H9 (cell line): ENCODE measurements around the gene GAPT. TPM values are rescaled to one million over a fixed set of nuclear protein-coding genes. Genes with fewer than 3 reads are reported as not detected.

Experiments used
- DNase-seq: peaks from one replicate; pipeline ENCODE4 v3.0.0-alpha.2; 2017
- H2AFZ ChIP-seq: one replicate; pipeline ENCODE4 v1.6.1; 2013; ENCODE audit warnings: mild to moderate bottlenecking, low read length, control low read depth, moderate library complexity
- H2AK5ac ChIP-seq: 2 replicates; pipeline ENCODE4 v1.6.1; 2013; ENCODE audit warnings: low read length, control low read depth, mixed read lengths; ENCODE audit not compliant: insufficient read length
- H2BK120ac ChIP-seq: one replicate; pipeline ENCODE4 v1.6.1; 2013; ENCODE audit warnings: low read depth, mild to moderate bottlenecking, low read length, control low read depth, inconsistent platforms; ENCODE audit not compliant: poor library complexity, severe bottlenecking
- H2BK12ac ChIP-seq: 2 replicates; pipeline ENCODE4 v1.6.1; 2013; ENCODE audit warnings: low read length, control low read depth, mixed read lengths, low read depth; ENCODE audit not compliant: insufficient read length
- H2BK15ac ChIP-seq: 2 replicates; pipeline ENCODE4 v1.6.1; 2013; ENCODE audit warnings: low read depth, low read length, control low read depth
- H2BK20ac ChIP-seq: one replicate; pipeline ENCODE4 v1.6.1; 2013; ENCODE audit warnings: low read depth, mild to moderate bottlenecking, low read length, control low read depth, inconsistent platforms; ENCODE audit not compliant: poor library complexity, severe bottlenecking
- H2BK5ac ChIP-seq: 2 replicates; pipeline ENCODE4 v1.6.1; 2013; ENCODE audit warnings: low read length, control low read depth, mixed read lengths; ENCODE audit not compliant: insufficient read length
- H3K14ac ChIP-seq: 2 replicates; pipeline ENCODE4 v1.6.1; 2013; ENCODE audit warnings: low read length, control low read depth; ENCODE audit not compliant: insufficient read depth
- H3K18ac ChIP-seq: 2 replicates; pipeline ENCODE4 v1.6.1; 2013; ENCODE audit warnings: low read depth, mild to moderate bottlenecking, mixed read lengths, low read length, control low read depth; ENCODE audit not compliant: insufficient read length
- H3K23ac ChIP-seq: 2 replicates; pipeline ENCODE4 v1.6.1; 2013; ENCODE audit warnings: low read length, control low read depth, mixed read lengths, low read depth; ENCODE audit not compliant: insufficient read length
- H3K23me2 ChIP-seq: 2 replicates; pipeline ENCODE4 v1.6.1; 2013; ENCODE audit warnings: low read depth, mild to moderate bottlenecking, mixed read lengths, low read length, control low read depth; ENCODE audit not compliant: insufficient read length, poor library complexity, severe bottlenecking
- H3K27ac ChIP-seq: 2 replicates; pipeline ENCODE4 v1.5.1; 2013; ENCODE audit warnings: low read length, control low read depth, mixed read lengths, low read depth; ENCODE audit not compliant: insufficient read length
- H3K27me3 ChIP-seq: 2 replicates; pipeline ENCODE4 v1.6.1; 2013; ENCODE audit warnings: low read length, control low read depth, inconsistent platforms; ENCODE audit not compliant: insufficient read depth
- H3K4ac ChIP-seq: 2 replicates; pipeline ENCODE4 v1.6.1; 2013; ENCODE audit warnings: low read depth, mild to moderate bottlenecking, control low read depth, inconsistent platforms, low read length, moderate library complexity
- H3K4me1 ChIP-seq: 2 replicates; pipeline ENCODE4 v1.6.1; 2013; ENCODE audit warnings: low read length, control low read depth, inconsistent platforms; ENCODE audit not compliant: insufficient read depth
- H3K4me2 ChIP-seq: 2 replicates; pipeline ENCODE4 v1.6.1; 2013; ENCODE audit warnings: low read length, control low read depth, mixed read lengths; ENCODE audit not compliant: insufficient read length, insufficient read depth
- H3K56ac ChIP-seq: 2 replicates; pipeline ENCODE4 v1.6.1; 2013; ENCODE audit warnings: low read depth, mild to moderate bottlenecking, mixed read lengths, low read length, control low read depth; ENCODE audit not compliant: insufficient read length
- H3K79me1 ChIP-seq: 2 replicates; pipeline ENCODE4 v1.6.1; 2013; ENCODE audit warnings: low read depth, mild to moderate bottlenecking, moderate library complexity, low read length, control low read depth, inconsistent platforms; ENCODE audit not compliant: insufficient read depth, poor library complexity, severe bottlenecking
- H3K79me2 ChIP-seq: 2 replicates; pipeline ENCODE4 v1.6.1; 2013; ENCODE audit warnings: low read length, control low read depth, inconsistent platforms; ENCODE audit not compliant: insufficient read depth
- H3K9ac ChIP-seq: 2 replicates; pipeline ENCODE4 v1.6.1; 2013; ENCODE audit warnings: low read length, control low read depth, mixed read lengths; ENCODE audit not compliant: insufficient read length; ENCODE audit errors: extremely low read depth
- H3K9me3 ChIP-seq: one replicate; pipeline ENCODE4 v1.6.1; 2013; ENCODE audit warnings: low read depth, low read length, inconsistent platforms; ENCODE audit not compliant: control insufficient read depth
- H3T11ph ChIP-seq: one replicate; pipeline ENCODE4 v1.6.1; 2013; ENCODE audit warnings: mild to moderate bottlenecking, low read length, control low read depth, inconsistent platforms
- H4K20me1 ChIP-seq: one replicate; pipeline ENCODE4 v1.6.1; 2013; ENCODE audit not compliant: control insufficient read depth, insufficient read length, insufficient read depth
- H4K5ac ChIP-seq: 2 replicates; pipeline ENCODE4 v1.6.1; 2013; ENCODE audit warnings: low read depth, mild to moderate bottlenecking, mixed read lengths, low read length, control low read depth; ENCODE audit not compliant: insufficient read length
- H4K8ac ChIP-seq: replicated peaks from 2 replicates; pipeline ENCODE4 v1.6.1; 2013; ENCODE audit warnings: low read length, control low read depth, mixed read lengths, low read depth; ENCODE audit not compliant: insufficient read length
- H4K91ac ChIP-seq: 2 replicates; pipeline ENCODE4 v1.6.1; 2013; ENCODE audit warnings: low read depth, mild to moderate bottlenecking, moderate library complexity, mixed read lengths, low read length, control low read depth; ENCODE audit not compliant: insufficient read length
- H3K27ac Mint-ChIP-seq, 3 experiments: 2 replicates in 2 of 3; 3 replicates in 1 of 3; pipeline ENCODE4 v1.8.0; 2020 to 2021; ENCODE audit warnings: mixed read lengths in 3 of 3, mild to moderate bottlenecking in 1 of 3, moderate library complexity in 1 of 3
- H3K27me3 Mint-ChIP-seq: 2 replicates; pipeline ENCODE4 v1.8.0; 2021; ENCODE audit warnings: low read depth, mild to moderate bottlenecking, moderate library complexity, mixed read lengths
- H3K36me3 Mint-ChIP-seq, 3 experiments: 2 replicates in 2 of 3; 3 replicates in 1 of 3; pipeline ENCODE4 v1.8.0; 2020 to 2021; ENCODE audit warnings: low read depth in 3 of 3, mixed read lengths in 3 of 3; ENCODE audit not compliant: insufficient read depth in 1 of 3
- H3K4me1 Mint-ChIP-seq, 2 experiments: 2 replicates each; pipeline ENCODE4 v1.8.0; 2020; ENCODE audit warnings: mixed read lengths in 2 of 2
- H3K4me3 Mint-ChIP-seq, 2 experiments: 2 replicates in 1 of 2; 3 replicates in 1 of 2; pipeline ENCODE4 v1.8.0; 2020 to 2021; ENCODE audit warnings: mild to moderate bottlenecking in 2 of 2, mixed read lengths in 2 of 2, moderate library complexity in 1 of 2
- H3K9me3 Mint-ChIP-seq, 2 experiments: 2 replicates in 1 of 2; 3 replicates in 1 of 2; pipeline ENCODE4 v1.8.0; 2020; ENCODE audit warnings: mild to moderate bottlenecking in 2 of 2, mixed read lengths in 2 of 2, moderate library complexity in 1 of 2
- CTCF ChIP-seq: fragments of 200-600 bp; sonication (generic); conservative IDR thresholded peaks from 3 replicates; pipeline ENCODE4 v1.8.0; 2021; ENCODE audit warnings: antibody characterized with exemption, mild to moderate bottlenecking
- WGBS: extraction: QIAGEN DNeasy Blood & Tissue Kit; methylation state at CpG from one replicate; pipeline ENCODE4 v1.1.7; 2013; ENCODE audit warnings: missing lambda C conversion rate, low lambda C conversion rate, mixed read lengths; ENCODE audit not compliant: insufficient read length; ENCODE audit errors: extremely low coverage; 5-methylcytosine and 5-hydroxymethylcytosine counted together
- total RNA-seq: library from RNA; stranded (reverse); gene quantifications from 2 replicates; pipeline ENCODE4 v1.2.1, GENCODE V29; 2021

The GAPT gene
- total RNA-seq, 1 experiment from 2014 or later, result not detected

- H3K4me3 Mint-ChIP-seq, result no peak overlapping the region
These were observed 24.3 kb upstream of the GAPT start for GRCh38 chr5:58466939-58467338.

More at GRCh38 chr5:58466939-58467338, 24.3 kb upstream of the GAPT start:
- H3K79me2 ChIP-seq, result no peaks in the 10 kb centered on the region
- peak; percentile 70 for DNase-seq
- no peak overlapping the region for H2BK15ac ChIP-seq
- no peaks in the 10 kb centered on the region for H3K23me2 ChIP-seq
- no peak overlapping the region for H3K18ac ChIP-seq
- no peak overlapping the region for H2AK5ac ChIP-seq
- no CpG with 5 or more reads among the region's 4 CpGs for WGBS
- no peak overlapping the region for H3K23ac ChIP-seq
- no peaks in the 10 kb centered on the region for H3K9me3 ChIP-seq
- no peak overlapping the region for H3T11ph ChIP-seq
- no peak overlapping the region; a peak in 1 of 7 replicates for H3K27ac Mint-ChIP-seq
- no peaks in the 10 kb centered on the region for H3K79me1 ChIP-seq
- no peak overlapping the region for H3K14ac ChIP-seq
- H3K27ac ChIP-seq, result no peak overlapping the region
- no peaks in the 10 kb centered on the region for H3K36me3 Mint-ChIP-seq
- peaks cover 7 to 10% of the 10 kb centered on the region in 2 experiments for H3K9me3 Mint-ChIP-seq
- no peaks in the 10 kb centered on the region for H3K27me3 ChIP-seq
- H3K4me2 ChIP-seq, result no peak overlapping the region
- H2BK20ac ChIP-seq, result no peak overlapping the region
- no peak overlapping the region for H2AFZ ChIP-seq
- H3K9ac ChIP-seq, result no peak overlapping the region
- no peak overlapping the region for H4K5ac ChIP-seq
- H3K27me3 Mint-ChIP-seq, result peaks cover 4% of the 10 kb centered on the region
- peaks cover 21 to 22% of the 10 kb centered on the region in 2 experiments for H3K4me1 Mint-ChIP-seq
- no peaks in the 10 kb centered on the region for H4K20me1 ChIP-seq
- H2BK5ac ChIP-seq, result no peak overlapping the region
- no peak overlapping the region for H3K56ac ChIP-seq
- H2BK120ac ChIP-seq, result no peak overlapping the region
- no peak overlapping the region for H4K91ac ChIP-seq
- TF ChIP-seq CTCF, result no peak
- no peak overlapping the region for H2BK12ac ChIP-seq
- no peak overlapping the region for H3K4ac ChIP-seq
- H3K4me1 ChIP-seq, result no peaks in the 10 kb centered on the region
- no peak overlapping the region for H4K8ac ChIP-seq
